WTC11 (cell line): ENCODE measurements around the gene GPR157. TPM values are rescaled to one million over a fixed set of nuclear protein-coding genes. Genes with fewer than 3 reads are reported as not detected.

Experiments
- ATAC-seq: fragments of 200-7000 bp; cut with Tn5 transposase; 2 replicates; pipeline ENCODE4 v1.10.0; 2021; ENCODE audit warnings: mild to moderate bottlenecking, moderate library complexity
- CTCF ChIA-PET: fragments of 300-600 bp; sonication (Branson Sonifier 250); formaldehyde crosslinking; loops from one replicate; lab custom pipeline; 2021; ENCODE audit warnings: antibody characterized with exemption; lab: Charles Lee
- POLR2A ChIA-PET: fragments of 350-600 bp; sonication (Branson Sonifier 250); formaldehyde crosslinking; loops from one replicate; lab custom pipeline; 2021; ENCODE audit warnings: antibody characterized with exemption; lab: Charles Lee
- DNase-seq: peaks from one replicate; pipeline ENCODE4 v3.0.0; 2021; ENCODE audit warnings: low spot score
- H3K27ac Mint-ChIP-seq: 2 replicates; pipeline ENCODE4 v1.8.0; 2021; ENCODE audit warnings: mixed read lengths
- H3K27me3 Mint-ChIP-seq: 2 replicates; pipeline ENCODE4 v1.8.0; 2021; ENCODE audit warnings: low read depth, mild to moderate bottlenecking, moderate library complexity, mixed read lengths
- H3K36me3 Mint-ChIP-seq: 2 replicates; pipeline ENCODE4 v1.8.0; 2021; ENCODE audit warnings: mixed read lengths
- H3K4me1 Mint-ChIP-seq: 2 replicates; pipeline ENCODE4 v1.8.0; 2022; ENCODE audit warnings: mixed read lengths
- H3K4me3 Mint-ChIP-seq: 2 replicates; pipeline ENCODE4 v1.8.0; 2021; ENCODE audit warnings: mild to moderate bottlenecking, moderate library complexity, mixed read lengths
- H3K9me3 Mint-ChIP-seq: 2 replicates; pipeline ENCODE4 v1.8.0; 2021; ENCODE audit warnings: mixed read lengths
- ATF1 ChIP-seq: sonication (generic); formaldehyde crosslinking; IDR thresholded peaks from 2 replicates; pipeline ENCODE4 v1.8.1; 2023; ENCODE audit warnings: mild to moderate bottlenecking, moderate library complexity, missing genetic modification reagents
- IRF2 ChIP-seq: sonication (generic); formaldehyde crosslinking; IDR thresholded peaks from 2 replicates; pipeline ENCODE4 v1.8.0; 2022; ENCODE audit warnings: low read depth, missing genetic modification reagents, borderline replicate concordance
- JAZF1 ChIP-seq: fragments of 250-450 bp; sonication (Bioruptor Pico); IDR thresholded peaks from 2 replicates; pipeline ENCODE4 v1.9.0; 2021; ENCODE audit warnings: moderate library complexity, mild to moderate bottlenecking, inconsistent platforms
- MYBL2 ChIP-seq: sonication (generic); formaldehyde crosslinking; IDR thresholded peaks from 2 replicates; pipeline ENCODE4 v1.8.1; 2023; ENCODE audit warnings: mild to moderate bottlenecking, moderate library complexity, missing genetic modification reagents
- NFYB ChIP-seq: sonication (generic); formaldehyde crosslinking; conservative IDR thresholded peaks from 2 replicates; pipeline ENCODE4 v1.8.0; 2022; ENCODE audit warnings: low read depth, missing genetic modification reagents
- OVOL2 ChIP-seq: fragments of 250-450 bp; sonication (Bioruptor Pico); IDR thresholded peaks from 2 replicates; pipeline ENCODE4 v1.9.0; 2021; ENCODE audit warnings: mild to moderate bottlenecking, borderline replicate concordance
- SOX15 ChIP-seq: fragments of 250-450 bp; sonication (Bioruptor Pico); IDR thresholded peaks from 2 replicates; pipeline ENCODE4 v1.9.0; 2021; ENCODE audit warnings: mild to moderate bottlenecking
- SP1 ChIP-seq: sonication (generic); formaldehyde crosslinking; conservative IDR thresholded peaks from 2 replicates; pipeline ENCODE4 v1.8.1; 2022; ENCODE audit warnings: missing genetic modification reagents
- TEAD1 ChIP-seq: sonication (generic); formaldehyde crosslinking; IDR thresholded peaks from 2 replicates; pipeline ENCODE4 v1.8.0; 2022; ENCODE audit warnings: mild to moderate bottlenecking, missing genetic modification reagents
- ZNF121 ChIP-seq: sonication (generic); formaldehyde crosslinking; IDR thresholded peaks from 2 replicates; pipeline ENCODE4 v1.8.0; 2023; ENCODE audit warnings: missing genetic modification reagents
- ZNF138 ChIP-seq: sonication (generic); formaldehyde crosslinking; conservative IDR thresholded peaks from 2 replicates; pipeline ENCODE4 v1.8.1; 2022; ENCODE audit warnings: mild to moderate bottlenecking, moderate library complexity, missing genetic modification reagents
- ZNF219 ChIP-seq: sonication (generic); formaldehyde crosslinking; IDR thresholded peaks from 2 replicates; pipeline ENCODE4 v1.8.0; 2023; ENCODE audit warnings: missing genetic modification reagents, mild to moderate bottlenecking, borderline replicate concordance
- ZNF416 ChIP-seq: fragments of 250-450 bp; sonication (Bioruptor Pico); IDR thresholded peaks from 2 replicates; pipeline ENCODE4 v1.9.0; 2021; ENCODE audit warnings: mild to moderate bottlenecking, inconsistent platforms
- total RNA-seq: library from RNA; stranded (reverse); gene quantifications from 3 replicates; pipeline ENCODE4 v1.2.3, GENCODE V29; 2021
- TF ChIP-seq, protein P1 (sequence below): sonication (generic); formaldehyde crosslinking; IDR thresholded peaks from 2 replicates; pipeline ENCODE4 v1.8.1; 2022; ENCODE audit warnings: mild to moderate bottlenecking, moderate library complexity, missing genetic modification reagents
- TF ChIP-seq, protein P2 (sequence below): fragments of 250-450 bp; sonication (Bioruptor Pico); IDR thresholded peaks from 2 replicates; pipeline ENCODE4 v1.9.0; 2021; ENCODE audit warnings: mild to moderate bottlenecking
- TF ChIP-seq, protein P3 (sequence below): sonication (generic); formaldehyde crosslinking; IDR thresholded peaks from 2 replicates; pipeline ENCODE4 v1.8.0; 2022; ENCODE audit warnings: mild to moderate bottlenecking, missing genetic modification reagents
- TF ChIP-seq, protein P4 (sequence below): sonication (generic); formaldehyde crosslinking; IDR thresholded peaks from 2 replicates; pipeline ENCODE4 v1.8.1; 2022; ENCODE audit warnings: missing genetic modification reagents, borderline replicate concordance

GPR157 gene
- total RNA-seq, 1 experiment from 2014 or later: 6.0 TPM

DNA sequence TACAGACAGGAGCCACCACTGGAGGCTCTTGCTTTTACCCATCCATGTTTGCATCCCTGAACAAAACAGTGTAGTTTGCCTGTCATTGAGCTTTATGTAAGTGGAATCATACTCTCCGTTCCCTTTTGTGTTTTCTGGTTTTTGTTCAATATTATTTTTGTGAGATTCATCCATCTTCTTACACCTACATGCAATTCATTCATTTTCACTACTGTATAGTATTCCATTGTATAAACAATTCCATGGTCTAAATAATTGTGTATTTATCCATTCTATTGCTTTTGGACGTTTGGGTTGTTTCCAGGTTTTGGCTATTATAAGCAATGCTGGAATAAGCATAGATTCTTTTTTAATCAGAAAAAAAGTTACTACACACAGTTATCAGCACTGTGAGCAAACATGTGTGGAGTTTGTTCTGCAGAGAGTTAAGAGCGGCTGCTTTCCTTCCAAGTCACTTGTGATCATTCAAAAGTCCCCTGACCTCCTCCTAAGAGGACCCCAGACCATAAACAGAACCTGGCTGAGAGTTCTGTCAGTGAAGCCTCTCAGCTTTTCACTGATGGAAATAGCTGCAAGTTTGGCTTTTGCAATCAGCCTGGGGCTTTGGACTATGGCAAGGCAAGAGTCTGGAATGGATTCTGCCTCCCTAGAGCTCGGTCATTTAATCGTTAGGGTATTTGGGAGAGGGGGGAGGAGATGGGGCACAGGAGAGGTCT, 5.1 kb upstream of the GPR157 start:
- Mint-ChIP-seq H3K4me3 (no peak overlapping the region), H3K27me3 (no peaks in the 10 kb centered on the region; the same call in none of the 2 replicates), H3K9me3 (peaks cover 3% of the 10 kb centered on the region; the same call in 1 of the 2 replicates), H3K36me3 (no peaks in the 10 kb centered on the region), H3K27ac (no peak overlapping the region), H3K4me1 (0 out of 2 replicates have a peak, but pooled peaks cover 3% of the 10 kb centered on the region)
- ChIA-PET POLR2A (no interaction called here), CTCF (interaction anchor here (0.6 to 2.8 kb wide), 5 partner anchors 9 to 913 kb away, joined by 3 to 13 read pairs (median 4); no protein-coding TSS in a partner anchor)
- no peak for DNase-seq
- TF ChIP-seq ATF1 (no peak), ZNF416 (no peak), ZNF121 (no peak), TEAD1 (no peak), ZNF138 (CRISPR knock-in tag) (no peak), OVOL2 (CRISPR knock-in tag) (no peak), JAZF1 (CRISPR knock-in tag) (no peak), NFYB (CRISPR knock-in tag) (no peak), SOX15 (CRISPR knock-in tag) (no peak), MYBL2 (CRISPR knock-in tag) (no peak), IRF2 (CRISPR knock-in tag) (no peak)
- TF ChIP-seq, protein P1, sequence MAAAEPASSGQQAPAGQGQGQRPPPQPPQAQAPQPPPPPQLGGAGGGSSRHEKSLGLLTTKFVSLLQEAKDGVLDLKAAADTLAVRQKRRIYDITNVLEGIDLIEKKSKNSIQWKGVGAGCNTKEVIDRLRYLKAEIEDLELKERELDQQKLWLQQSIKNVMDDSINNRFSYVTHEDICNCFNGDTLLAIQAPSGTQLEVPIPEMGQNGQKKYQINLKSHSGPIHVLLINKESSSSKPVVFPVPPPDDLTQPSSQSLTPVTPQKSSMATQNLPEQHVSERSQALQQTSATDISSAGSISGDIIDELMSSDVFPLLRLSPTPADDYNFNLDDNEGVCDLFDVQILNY (CRISPR knock-in tag): no peak
- TF ChIP-seq, protein P2, sequence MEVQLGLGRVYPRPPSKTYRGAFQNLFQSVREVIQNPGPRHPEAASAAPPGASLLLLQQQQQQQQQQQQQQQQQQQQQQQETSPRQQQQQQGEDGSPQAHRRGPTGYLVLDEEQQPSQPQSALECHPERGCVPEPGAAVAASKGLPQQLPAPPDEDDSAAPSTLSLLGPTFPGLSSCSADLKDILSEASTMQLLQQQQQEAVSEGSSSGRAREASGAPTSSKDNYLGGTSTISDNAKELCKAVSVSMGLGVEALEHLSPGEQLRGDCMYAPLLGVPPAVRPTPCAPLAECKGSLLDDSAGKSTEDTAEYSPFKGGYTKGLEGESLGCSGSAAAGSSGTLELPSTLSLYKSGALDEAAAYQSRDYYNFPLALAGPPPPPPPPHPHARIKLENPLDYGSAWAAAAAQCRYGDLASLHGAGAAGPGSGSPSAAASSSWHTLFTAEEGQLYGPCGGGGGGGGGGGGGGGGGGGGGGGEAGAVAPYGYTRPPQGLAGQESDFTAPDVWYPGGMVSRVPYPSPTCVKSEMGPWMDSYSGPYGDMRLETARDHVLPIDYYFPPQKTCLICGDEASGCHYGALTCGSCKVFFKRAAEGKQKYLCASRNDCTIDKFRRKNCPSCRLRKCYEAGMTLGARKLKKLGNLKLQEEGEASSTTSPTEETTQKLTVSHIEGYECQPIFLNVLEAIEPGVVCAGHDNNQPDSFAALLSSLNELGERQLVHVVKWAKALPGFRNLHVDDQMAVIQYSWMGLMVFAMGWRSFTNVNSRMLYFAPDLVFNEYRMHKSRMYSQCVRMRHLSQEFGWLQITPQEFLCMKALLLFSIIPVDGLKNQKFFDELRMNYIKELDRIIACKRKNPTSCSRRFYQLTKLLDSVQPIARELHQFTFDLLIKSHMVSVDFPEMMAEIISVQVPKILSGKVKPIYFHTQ (CRISPR knock-in tag): no peak
- no peak for ATAC-seq

DNA sequence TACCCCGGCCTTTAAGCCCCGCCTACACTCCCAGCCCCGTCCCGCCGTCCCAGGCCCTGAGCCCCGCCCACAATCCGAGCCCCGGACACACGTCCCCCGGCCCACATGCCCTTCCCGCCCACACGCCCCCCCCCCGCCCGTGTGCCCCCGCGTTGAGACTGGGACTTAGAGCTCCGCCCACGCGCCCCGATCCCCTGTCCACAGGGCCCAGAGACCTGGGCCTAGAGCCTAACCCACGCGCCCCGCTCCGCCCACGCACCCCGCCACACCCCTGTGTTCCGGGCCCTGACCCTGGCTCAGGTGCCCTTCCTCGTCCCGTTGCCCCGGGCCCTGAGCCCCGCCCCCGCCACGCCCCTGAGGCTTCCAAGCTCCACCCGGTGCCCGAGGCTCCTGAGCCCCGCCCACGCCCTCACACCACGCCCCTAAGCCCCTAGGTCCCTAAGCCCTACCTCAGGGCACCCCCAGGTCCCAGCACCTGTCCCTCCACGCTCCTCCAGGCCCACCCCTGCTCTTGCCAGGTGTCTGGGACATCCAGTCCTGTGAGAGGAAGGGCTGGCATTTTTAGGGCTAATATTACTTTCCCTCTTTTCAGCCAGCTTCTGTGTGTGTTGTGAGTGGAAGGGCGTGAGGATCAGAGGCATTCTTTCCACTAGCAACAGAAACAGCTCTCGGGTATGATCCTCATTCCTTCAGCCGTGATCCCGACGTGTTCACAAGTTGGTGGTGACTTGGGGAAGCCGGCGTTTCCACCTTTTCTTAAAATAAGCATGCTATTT, 552 bp upstream of the GPR157 start:
- peaks cover 18% of the 10 kb centered on the region for H3K4me1 Mint-ChIP-seq
- H3K27ac Mint-ChIP-seq: no peak overlapping the region
- peaks cover 3% of the 10 kb centered on the region; the same call in 1 of the 2 replicates for H3K9me3 Mint-ChIP-seq
- H3K4me3 Mint-ChIP-seq: peak overlapping the region; percentile 61
- POLR2A ChIA-PET: interaction anchor here (0.6 to 1.0 kb wide), 3 partner anchors 16 to 123 kb away, joined by 3 read pairs; no protein-coding TSS in a partner anchor
- no peak for TF ChIP-seq ZNF219
- TF ChIP-seq SP1 (CRISPR knock-in tag): peak; percentile 79
- TF ChIP-seq JAZF1 (CRISPR knock-in tag): no peak
- TF ChIP-seq, protein P3, sequence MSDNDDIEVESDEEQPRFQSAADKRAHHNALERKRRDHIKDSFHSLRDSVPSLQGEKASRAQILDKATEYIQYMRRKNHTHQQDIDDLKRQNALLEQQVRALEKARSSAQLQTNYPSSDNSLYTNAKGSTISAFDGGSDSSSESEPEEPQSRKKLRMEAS (CRISPR knock-in tag): peak; percentile 39; the same call in 1 of the 2 replicates
- TF ChIP-seq, protein P4, sequence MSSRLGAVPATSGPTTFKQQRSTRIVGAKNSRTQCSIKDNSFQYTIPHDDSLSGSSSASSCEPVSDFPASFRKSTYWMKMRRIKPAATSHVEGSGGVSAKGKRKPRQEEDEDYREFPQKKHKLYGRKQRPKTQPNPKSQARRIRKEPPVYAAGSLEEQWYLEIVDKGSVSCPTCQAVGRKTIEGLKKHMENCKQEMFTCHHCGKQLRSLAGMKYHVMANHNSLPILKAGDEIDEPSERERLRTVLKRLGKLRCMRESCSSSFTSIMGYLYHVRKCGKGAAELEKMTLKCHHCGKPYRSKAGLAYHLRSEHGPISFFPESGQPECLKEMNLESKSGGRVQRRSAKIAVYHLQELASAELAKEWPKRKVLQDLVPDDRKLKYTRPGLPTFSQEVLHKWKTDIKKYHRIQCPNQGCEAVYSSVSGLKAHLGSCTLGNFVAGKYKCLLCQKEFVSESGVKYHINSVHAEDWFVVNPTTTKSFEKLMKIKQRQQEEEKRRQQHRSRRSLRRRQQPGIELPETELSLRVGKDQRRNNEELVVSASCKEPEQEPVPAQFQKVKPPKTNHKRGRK (CRISPR knock-in tag): no peak
- TF ChIP-seq, all 79 proteins: peak for 2
- peak; percentile 97 for DNase-seq
- Mint-ChIP-seq H3K27me3 (peaks cover 14% of the 10 kb centered on the region), H3K36me3 (no peaks in the 10 kb centered on the region)
- CTCF ChIA-PET: interaction anchor here (0.5 to 3.9 kb wide), 14 partner anchors 12 to 719 kb away, joined by 3 to 33 read pairs (median 4); partner anchors contain the start of gene H6PD
- peak; percentile 89 for ATAC-seq
